ENCODE data around the gene OIT3. TPM values are rescaled to one million over a fixed set of nuclear protein-coding genes. Genes with fewer than 3 reads are reported as not detected.

The OIT3 gene
- polyA plus RNA-seq, 1 of the 3 experiments (the other 2 are of a cell fraction) = not detected

DNA sequence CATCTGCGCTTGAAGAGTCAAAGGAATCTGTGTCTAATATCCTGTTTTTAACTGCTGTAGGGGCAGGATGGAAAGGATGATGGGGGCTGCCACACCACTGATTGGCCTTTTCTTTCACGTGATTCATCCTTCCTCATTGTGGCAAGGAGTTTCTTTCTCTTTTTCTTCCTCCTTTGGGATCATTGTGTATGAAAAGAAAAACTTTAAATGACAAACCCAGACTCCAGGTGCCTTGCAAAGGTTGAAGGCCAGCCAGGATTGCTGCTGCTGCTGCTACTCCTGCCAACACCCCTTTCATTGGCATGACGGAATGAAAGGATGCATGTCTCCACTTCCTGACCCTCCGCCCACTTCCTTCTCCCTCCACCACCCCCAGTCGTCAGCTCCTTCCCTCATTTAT is 6.5 kb upstream of the OIT3 start:
- Histone ChIP-seq H3K79me2 (ENCODE audit: insufficient read depth) (no peaks in the 10 kb centered on the region), H3K9me2 (no peaks in the 10 kb centered on the region), H3K4me3 (ENCODE audit: low read depth in 2 of 2, low read length in 1 of 2) (no peak overlapping the region), H2AFZ (ENCODE audit: low read depth) (no peak overlapping the region), H3K27me3 (ENCODE audit: insufficient read depth) (no peaks in the 10 kb centered on the region), H4K20me1 (ENCODE audit: insufficient read depth) (no peaks in the 10 kb centered on the region), H3K4me1 (ENCODE audit: control insufficient read depth in 1 of 2, insufficient read depth in 2 of 2, low read depth in 1 of 2, low read length in 1 of 2) (no peaks in the 10 kb centered on the region; a peak in 1 of 4 replicates), H3F3A (replicated peaks; ENCODE audit: insufficient read depth) (peaks cover 8% of the 10 kb centered on the region), H3K4me2 (no peak overlapping the region), H3K27ac (ENCODE audit: low read depth in 2 of 2, low read length in 1 of 2) (no peak overlapping the region), H3K9me3 (no peaks in the 10 kb centered on the region), H3K9ac (no peak overlapping the region), H3K36me3 (replicated peaks in 1 of 2; ENCODE audit: control insufficient read depth in 1 of 2, insufficient read depth in 2 of 2, low read length in 1 of 2) (peaks cover 27 to 37% of the 10 kb centered on the region in 2 experiments)
- CTCF ChIA-PET = no interaction called here
- POLR2A ChIA-PET = no interaction called here
- 86% methylated on average over 5 of the region's 5 CpGs for WGBS (ENCODE audit: low lambda C conversion rate)
- no peak for DNase-seq
- TF ChIP-seq, protein P1, sequence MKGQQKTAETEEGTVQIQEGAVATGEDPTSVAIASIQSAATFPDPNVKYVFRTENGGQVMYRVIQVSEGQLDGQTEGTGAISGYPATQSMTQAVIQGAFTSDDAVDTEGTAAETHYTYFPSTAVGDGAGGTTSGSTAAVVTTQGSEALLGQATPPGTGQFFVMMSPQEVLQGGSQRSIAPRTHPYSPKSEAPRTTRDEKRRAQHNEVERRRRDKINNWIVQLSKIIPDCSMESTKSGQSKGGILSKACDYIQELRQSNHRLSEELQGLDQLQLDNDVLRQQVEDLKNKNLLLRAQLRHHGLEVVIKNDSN (IDR thresholded peaks at IDR 0.05; ENCODE audit: borderline replicate concordance, low read depth) = no peak
- no peak for TF ChIP-seq GABPA (IDR thresholded peaks at IDR 0.05; ENCODE audit: low read depth)
- TF ChIP-seq RFX5 (IDR thresholded peaks at IDR 0.05; ENCODE audit: low read length) = no peak
- no peak for TF ChIP-seq RAD21 (IDR thresholded peaks at IDR 0.05; ENCODE audit: low read length)
- TF ChIP-seq, protein P2, sequence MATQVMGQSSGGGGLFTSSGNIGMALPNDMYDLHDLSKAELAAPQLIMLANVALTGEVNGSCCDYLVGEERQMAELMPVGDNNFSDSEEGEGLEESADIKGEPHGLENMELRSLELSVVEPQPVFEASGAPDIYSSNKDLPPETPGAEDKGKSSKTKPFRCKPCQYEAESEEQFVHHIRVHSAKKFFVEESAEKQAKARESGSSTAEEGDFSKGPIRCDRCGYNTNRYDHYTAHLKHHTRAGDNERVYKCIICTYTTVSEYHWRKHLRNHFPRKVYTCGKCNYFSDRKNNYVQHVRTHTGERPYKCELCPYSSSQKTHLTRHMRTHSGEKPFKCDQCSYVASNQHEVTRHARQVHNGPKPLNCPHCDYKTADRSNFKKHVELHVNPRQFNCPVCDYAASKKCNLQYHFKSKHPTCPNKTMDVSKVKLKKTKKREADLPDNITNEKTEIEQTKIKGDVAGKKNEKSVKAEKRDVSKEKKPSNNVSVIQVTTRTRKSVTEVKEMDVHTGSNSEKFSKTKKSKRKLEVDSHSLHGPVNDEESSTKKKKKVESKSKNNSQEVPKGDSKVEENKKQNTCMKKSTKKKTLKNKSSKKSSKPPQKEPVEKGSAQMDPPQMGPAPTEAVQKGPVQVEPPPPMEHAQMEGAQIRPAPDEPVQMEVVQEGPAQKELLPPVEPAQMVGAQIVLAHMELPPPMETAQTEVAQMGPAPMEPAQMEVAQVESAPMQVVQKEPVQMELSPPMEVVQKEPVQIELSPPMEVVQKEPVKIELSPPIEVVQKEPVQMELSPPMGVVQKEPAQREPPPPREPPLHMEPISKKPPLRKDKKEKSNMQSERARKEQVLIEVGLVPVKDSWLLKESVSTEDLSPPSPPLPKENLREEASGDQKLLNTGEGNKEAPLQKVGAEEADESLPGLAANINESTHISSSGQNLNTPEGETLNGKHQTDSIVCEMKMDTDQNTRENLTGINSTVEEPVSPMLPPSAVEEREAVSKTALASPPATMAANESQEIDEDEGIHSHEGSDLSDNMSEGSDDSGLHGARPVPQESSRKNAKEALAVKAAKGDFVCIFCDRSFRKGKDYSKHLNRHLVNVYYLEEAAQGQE (IDR thresholded peaks at IDR 0.05; ENCODE audit: low read depth, low read length) = no peak
- TF ChIP-seq JUND (IDR thresholded peaks at IDR 0.05) = no peak
- no peak for TF ChIP-seq EP300 (IDR thresholded peaks at IDR 0.05; ENCODE audit: borderline replicate concordance in 1 of 2, low read depth in 1 of 2, low read length in 1 of 2)
- TF ChIP-seq, protein P3, sequence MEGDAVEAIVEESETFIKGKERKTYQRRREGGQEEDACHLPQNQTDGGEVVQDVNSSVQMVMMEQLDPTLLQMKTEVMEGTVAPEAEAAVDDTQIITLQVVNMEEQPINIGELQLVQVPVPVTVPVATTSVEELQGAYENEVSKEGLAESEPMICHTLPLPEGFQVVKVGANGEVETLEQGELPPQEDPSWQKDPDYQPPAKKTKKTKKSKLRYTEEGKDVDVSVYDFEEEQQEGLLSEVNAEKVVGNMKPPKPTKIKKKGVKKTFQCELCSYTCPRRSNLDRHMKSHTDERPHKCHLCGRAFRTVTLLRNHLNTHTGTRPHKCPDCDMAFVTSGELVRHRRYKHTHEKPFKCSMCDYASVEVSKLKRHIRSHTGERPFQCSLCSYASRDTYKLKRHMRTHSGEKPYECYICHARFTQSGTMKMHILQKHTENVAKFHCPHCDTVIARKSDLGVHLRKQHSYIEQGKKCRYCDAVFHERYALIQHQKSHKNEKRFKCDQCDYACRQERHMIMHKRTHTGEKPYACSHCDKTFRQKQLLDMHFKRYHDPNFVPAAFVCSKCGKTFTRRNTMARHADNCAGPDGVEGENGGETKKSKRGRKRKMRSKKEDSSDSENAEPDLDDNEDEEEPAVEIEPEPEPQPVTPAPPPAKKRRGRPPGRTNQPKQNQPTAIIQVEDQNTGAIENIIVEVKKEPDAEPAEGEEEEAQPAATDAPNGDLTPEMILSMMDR (IDR thresholded peaks at IDR 0.05) = no peak
- no peak for TF ChIP-seq SMC3 (IDR thresholded peaks at IDR 0.05; ENCODE audit: low read depth, low read length)
- TF ChIP-seq ELF1 (IDR thresholded peaks at IDR 0.05) = no peak
- no peak for TF ChIP-seq GATA2 (CRISPR knock-in tag; IDR thresholded peaks at IDR 0.05)

DNA sequence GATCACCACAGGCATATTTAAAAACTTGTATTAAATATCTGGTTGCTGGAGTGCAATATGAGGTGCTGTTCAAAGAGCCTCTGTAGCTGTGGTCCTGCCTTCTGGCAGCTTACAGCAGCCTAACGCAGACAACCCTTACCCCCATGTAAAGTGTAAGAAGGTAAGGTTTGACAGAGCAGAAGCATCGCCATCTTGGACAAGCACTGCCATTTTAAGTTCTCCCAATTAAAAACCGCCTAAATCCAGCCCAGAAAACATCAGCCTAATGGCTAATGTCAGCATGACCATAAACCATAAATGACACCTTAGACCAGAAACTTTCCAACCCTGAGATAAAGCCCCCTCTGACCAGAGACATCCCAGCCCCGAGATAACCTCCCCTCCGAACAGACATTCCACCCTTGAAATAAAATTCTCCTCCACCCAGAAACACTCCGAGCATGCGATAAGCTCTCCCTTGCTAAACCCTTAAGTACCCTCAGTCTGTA is 5.3 kb upstream of the OIT3 start:
- DNase-seq = no peak
- H3K9me2 ChIP-seq = no peaks in the 10 kb centered on the region
- H3K4me3 ChIP-seq (ENCODE audit: low read depth in 2 of 2, low read length in 1 of 2) = no peak overlapping the region
- no peak overlapping the region for H3K9ac ChIP-seq
- CTCF ChIA-PET = interaction anchor here (0.9 kb wide), 1 partner anchor 9 kb away, joined by 3 read pairs; no protein-coding TSS in a partner anchor
- no peaks in the 10 kb centered on the region for H4K20me1 ChIP-seq (ENCODE audit: insufficient read depth)
- no peak overlapping the region for H3K27ac ChIP-seq (ENCODE audit: low read depth in 2 of 2, low read length in 1 of 2)
- no peaks in the 10 kb centered on the region for H3K27me3 ChIP-seq (ENCODE audit: insufficient read depth)
- H2AFZ ChIP-seq (ENCODE audit: low read depth) = no peak overlapping the region
- POLR2A ChIA-PET = no interaction called here
- 95% methylated on average over 7 of the region's 7 CpGs for WGBS (ENCODE audit: low lambda C conversion rate)
- H3K4me1 ChIP-seq (ENCODE audit: control insufficient read depth in 1 of 2, insufficient read depth in 2 of 2, low read depth in 1 of 2, low read length in 1 of 2) = no peaks in the 10 kb centered on the region; a peak in 1 of 4 replicates
- peaks cover 8% of the 10 kb centered on the region for H3F3A ChIP-seq (replicated peaks; ENCODE audit: insufficient read depth)
- H3K4me2 ChIP-seq = no peak overlapping the region
- no peaks in the 10 kb centered on the region for H3K9me3 ChIP-seq
- H3K79me2 ChIP-seq (ENCODE audit: insufficient read depth) = no peaks in the 10 kb centered on the region
- peaks cover 27 to 37% of the 10 kb centered on the region in 2 experiments for H3K36me3 ChIP-seq (replicated peaks in 1 of 2; ENCODE audit: control insufficient read depth in 1 of 2, insufficient read depth in 2 of 2, low read length in 1 of 2)
- no peak for TF ChIP-seq RCOR1 (IDR thresholded peaks at IDR 0.05; ENCODE audit: low read length)
- TF ChIP-seq, protein P4, sequence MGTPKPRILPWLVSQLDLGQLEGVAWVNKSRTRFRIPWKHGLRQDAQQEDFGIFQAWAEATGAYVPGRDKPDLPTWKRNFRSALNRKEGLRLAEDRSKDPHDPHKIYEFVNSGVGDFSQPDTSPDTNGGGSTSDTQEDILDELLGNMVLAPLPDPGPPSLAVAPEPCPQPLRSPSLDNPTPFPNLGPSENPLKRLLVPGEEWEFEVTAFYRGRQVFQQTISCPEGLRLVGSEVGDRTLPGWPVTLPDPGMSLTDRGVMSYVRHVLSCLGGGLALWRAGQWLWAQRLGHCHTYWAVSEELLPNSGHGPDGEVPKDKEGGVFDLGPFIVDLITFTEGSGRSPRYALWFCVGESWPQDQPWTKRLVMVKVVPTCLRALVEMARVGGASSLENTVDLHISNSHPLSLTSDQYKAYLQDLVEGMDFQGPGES (IDR thresholded peaks at IDR 0.05; ENCODE audit: low read depth, low read length) = no peak
- no peak for TF ChIP-seq CHD2 (IDR thresholded peaks at IDR 0.05; ENCODE audit: low read length, partially characterized antibody)
- no peak for TF ChIP-seq GATA2 (CRISPR knock-in tag; IDR thresholded peaks at IDR 0.05)
- TF ChIP-seq NFIC (IDR thresholded peaks at IDR 0.05; ENCODE audit: borderline replicate concordance) = no peak
- TF ChIP-seq TAF1 (IDR thresholded peaks at IDR 0.05; ENCODE audit: borderline replicate concordance, low read depth, low read length) = no peak
- TF ChIP-seq ELF1 (IDR thresholded peaks at IDR 0.05) = no peak
- TF ChIP-seq, protein P5, sequence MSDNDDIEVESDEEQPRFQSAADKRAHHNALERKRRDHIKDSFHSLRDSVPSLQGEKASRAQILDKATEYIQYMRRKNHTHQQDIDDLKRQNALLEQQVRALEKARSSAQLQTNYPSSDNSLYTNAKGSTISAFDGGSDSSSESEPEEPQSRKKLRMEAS (IDR thresholded peaks at IDR 0.05; ENCODE audit: low read depth) = no peak
- TF ChIP-seq, protein P6, sequence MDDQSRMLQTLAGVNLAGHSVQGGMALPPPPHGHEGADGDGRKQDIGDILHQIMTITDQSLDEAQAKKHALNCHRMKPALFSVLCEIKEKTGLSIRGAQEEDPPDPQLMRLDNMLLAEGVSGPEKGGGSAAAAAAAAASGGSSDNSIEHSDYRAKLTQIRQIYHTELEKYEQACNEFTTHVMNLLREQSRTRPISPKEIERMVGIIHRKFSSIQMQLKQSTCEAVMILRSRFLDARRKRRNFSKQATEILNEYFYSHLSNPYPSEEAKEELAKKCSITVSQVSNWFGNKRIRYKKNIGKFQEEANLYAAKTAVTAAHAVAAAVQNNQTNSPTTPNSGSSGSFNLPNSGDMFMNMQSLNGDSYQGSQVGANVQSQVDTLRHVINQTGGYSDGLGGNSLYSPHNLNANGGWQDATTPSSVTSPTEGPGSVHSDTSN (IDR thresholded peaks at IDR 0.05) = no peak
- no peak for TF ChIP-seq GABPA (IDR thresholded peaks at IDR 0.05; ENCODE audit: low read depth)
- TF ChIP-seq SMC3 (IDR thresholded peaks at IDR 0.05; ENCODE audit: low read depth, low read length) = no peak
- no peak for TF ChIP-seq MEF2A (IDR thresholded peaks at IDR 0.05; ENCODE audit: borderline replicate concordance, low read depth)
- no peak for TF ChIP-seq POLR2AphosphoS5 (IDR thresholded peaks at IDR 0.05; ENCODE audit: low read depth, low read length)
- no peak for TF ChIP-seq TCF12 (IDR thresholded peaks at IDR 0.05)
